Dermis blood vessel endothelial cell (primary cell): Measurements from ENCODE around the gene CCDC195. TPM values are rescaled to one million over a fixed set of nuclear protein-coding genes. Genes with fewer than 3 reads are reported as not detected.

Experiments used
- DNase-seq: peaks from one replicate; pipeline ENCODE4 v3.0.0; 2010
- total RNA-seq: library from RNA; depleted of rRNA; stranded (reverse); fragments of >200 nt; gene quantifications from 2 replicates; pipeline ENCODE4 v1.2.3, GENCODE V29; 2014

Gene CCDC195
- total RNA-seq: not detected in 2 replicates

GRCh38 chr2:224716201-224716600 lies at the start of gene CCDC195:
TSS of gene CCDC195 (minus strand) at chr2:224716365. CDS start at chr2:224716365, 0 bp downstream.
- no peak for DNase-seq

GRCh38 chr2:224764565-224765236 lies 48.5 kb upstream of the CCDC195 start:
- DNase-seq: no peak

- no peak for DNase-seq
These were observed 41.9 kb upstream of the CCDC195 start for GRCh38 chr2:224757934-224758548.

GRCh38 chr2:224753743-224754540 lies 37.8 kb upstream of the CCDC195 start:
- no peak for DNase-seq

GRCh38 chr2:224751996-224752698 lies 36.0 kb upstream of the CCDC195 start:
- no peak for DNase-seq

GRCh38 chr2:224749136-224749535 lies 33.0 kb upstream of the CCDC195 start:
- DNase-seq: peak; percentile 7

GRCh38 chr2:224747765-224748164 lies 31.6 kb upstream of the CCDC195 start:
- no peak for DNase-seq

- DNase-seq: no peak
These were observed 20.1 kb upstream of the CCDC195 start for GRCh38 chr2:224736227-224736626.

GRCh38 chr2:224734949-224735348 lies 18.8 kb upstream of the CCDC195 start:
- DNase-seq: no peak

GRCh38 chr2:224731665-224732064 lies 15.5 kb upstream of the CCDC195 start:
- DNase-seq: no peak

- DNase-seq: no peak
These were observed 13.3 kb upstream of the CCDC195 start for GRCh38 chr2:224729435-224729834.

- DNase-seq: no peak
These were observed 8.2 kb upstream of the CCDC195 start for GRCh38 chr2:224724331-224724730.

GRCh38 chr2:224723586-224724217 lies 7.5 kb upstream of the CCDC195 start:
- no peak for DNase-seq

GRCh38 chr2:224722770-224723169 lies 6.6 kb upstream of the CCDC195 start:
- DNase-seq: no peak

GRCh38 chr2:224722250-224722649 lies 6.1 kb upstream of the CCDC195 start:
- DNase-seq: no peak

GRCh38 chr2:224716921-224717320 lies 756 bp upstream of the CCDC195 start:
- DNase-seq: no peak

GRCh38 chr2:224711859-224712665 lies 4.1 kb downstream of the CCDC195 start:
- DNase-seq: no peak

GRCh38 chr2:224711381-224711780 lies 4.8 kb downstream of the CCDC195 start:
- DNase-seq: no peak

- DNase-seq: no peak
These were observed 6.9 kb downstream of the CCDC195 start for GRCh38 chr2:224709301-224709700.

GRCh38 chr2:224694502-224694901 lies 21.7 kb downstream of the CCDC195 start:
- no peak for DNase-seq

- no peak for DNase-seq
These were observed 24.6 kb downstream of the CCDC195 start for GRCh38 chr2:224691563-224691962.

- DNase-seq: peak; percentile 37
These were observed 25.3 kb downstream of the CCDC195 start for GRCh38 chr2:224690868-224691267.
